Measurements from ENCODE around the gene REEP5.

GRCh38 chr5:112861638-112861985, 60.4 kb downstream of the REEP5 start:
- TF ChIP-seq, protein P1, sequence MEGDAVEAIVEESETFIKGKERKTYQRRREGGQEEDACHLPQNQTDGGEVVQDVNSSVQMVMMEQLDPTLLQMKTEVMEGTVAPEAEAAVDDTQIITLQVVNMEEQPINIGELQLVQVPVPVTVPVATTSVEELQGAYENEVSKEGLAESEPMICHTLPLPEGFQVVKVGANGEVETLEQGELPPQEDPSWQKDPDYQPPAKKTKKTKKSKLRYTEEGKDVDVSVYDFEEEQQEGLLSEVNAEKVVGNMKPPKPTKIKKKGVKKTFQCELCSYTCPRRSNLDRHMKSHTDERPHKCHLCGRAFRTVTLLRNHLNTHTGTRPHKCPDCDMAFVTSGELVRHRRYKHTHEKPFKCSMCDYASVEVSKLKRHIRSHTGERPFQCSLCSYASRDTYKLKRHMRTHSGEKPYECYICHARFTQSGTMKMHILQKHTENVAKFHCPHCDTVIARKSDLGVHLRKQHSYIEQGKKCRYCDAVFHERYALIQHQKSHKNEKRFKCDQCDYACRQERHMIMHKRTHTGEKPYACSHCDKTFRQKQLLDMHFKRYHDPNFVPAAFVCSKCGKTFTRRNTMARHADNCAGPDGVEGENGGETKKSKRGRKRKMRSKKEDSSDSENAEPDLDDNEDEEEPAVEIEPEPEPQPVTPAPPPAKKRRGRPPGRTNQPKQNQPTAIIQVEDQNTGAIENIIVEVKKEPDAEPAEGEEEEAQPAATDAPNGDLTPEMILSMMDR (IDR thresholded peaks at IDR 0.05) = no peak
- TF ChIP-seq NFE2L1 (CRISPR knock-in tag; IDR thresholded peaks at IDR 0.05) (no peak), ZNF416 (CRISPR knock-in tag; IDR thresholded peaks at IDR 0.05) (no peak), RELA (CRISPR knock-in tag; IDR thresholded peaks at IDR 0.05; ENCODE audit: borderline replicate concordance) (no peak), FOXJ3 (CRISPR knock-in tag; IDR thresholded peaks at IDR 0.05; ENCODE audit: borderline replicate concordance) (no peak), ATF3 (CRISPR knock-in tag; conservative IDR thresholded peaks at IDR 0.05) (no peak), SP1 (CRISPR knock-in tag; conservative IDR thresholded peaks at IDR 0.05) (no peak), ELF4 (CRISPR knock-in tag; IDR thresholded peaks at IDR 0.05; ENCODE audit: low read depth) (no peak)
- TF ChIP-seq, protein P2, sequence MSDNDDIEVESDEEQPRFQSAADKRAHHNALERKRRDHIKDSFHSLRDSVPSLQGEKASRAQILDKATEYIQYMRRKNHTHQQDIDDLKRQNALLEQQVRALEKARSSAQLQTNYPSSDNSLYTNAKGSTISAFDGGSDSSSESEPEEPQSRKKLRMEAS (CRISPR knock-in tag; IDR thresholded peaks at IDR 0.05) = no peak
- TF ChIP-seq, protein P3, sequence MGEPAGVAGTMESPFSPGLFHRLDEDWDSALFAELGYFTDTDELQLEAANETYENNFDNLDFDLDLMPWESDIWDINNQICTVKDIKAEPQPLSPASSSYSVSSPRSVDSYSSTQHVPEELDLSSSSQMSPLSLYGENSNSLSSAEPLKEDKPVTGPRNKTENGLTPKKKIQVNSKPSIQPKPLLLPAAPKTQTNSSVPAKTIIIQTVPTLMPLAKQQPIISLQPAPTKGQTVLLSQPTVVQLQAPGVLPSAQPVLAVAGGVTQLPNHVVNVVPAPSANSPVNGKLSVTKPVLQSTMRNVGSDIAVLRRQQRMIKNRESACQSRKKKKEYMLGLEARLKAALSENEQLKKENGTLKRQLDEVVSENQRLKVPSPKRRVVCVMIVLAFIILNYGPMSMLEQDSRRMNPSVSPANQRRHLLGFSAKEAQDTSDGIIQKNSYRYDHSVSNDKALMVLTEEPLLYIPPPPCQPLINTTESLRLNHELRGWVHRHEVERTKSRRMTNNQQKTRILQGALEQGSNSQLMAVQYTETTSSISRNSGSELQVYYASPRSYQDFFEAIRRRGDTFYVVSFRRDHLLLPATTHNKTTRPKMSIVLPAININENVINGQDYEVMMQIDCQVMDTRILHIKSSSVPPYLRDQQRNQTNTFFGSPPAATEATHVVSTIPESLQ (CRISPR knock-in tag; IDR thresholded peaks at IDR 0.05) = no peak
- TF ChIP-seq, protein P4, sequence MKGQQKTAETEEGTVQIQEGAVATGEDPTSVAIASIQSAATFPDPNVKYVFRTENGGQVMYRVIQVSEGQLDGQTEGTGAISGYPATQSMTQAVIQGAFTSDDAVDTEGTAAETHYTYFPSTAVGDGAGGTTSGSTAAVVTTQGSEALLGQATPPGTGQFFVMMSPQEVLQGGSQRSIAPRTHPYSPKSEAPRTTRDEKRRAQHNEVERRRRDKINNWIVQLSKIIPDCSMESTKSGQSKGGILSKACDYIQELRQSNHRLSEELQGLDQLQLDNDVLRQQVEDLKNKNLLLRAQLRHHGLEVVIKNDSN (CRISPR knock-in tag; IDR thresholded peaks at IDR 0.05) = no peak
- TF ChIP-seq, protein P5, sequence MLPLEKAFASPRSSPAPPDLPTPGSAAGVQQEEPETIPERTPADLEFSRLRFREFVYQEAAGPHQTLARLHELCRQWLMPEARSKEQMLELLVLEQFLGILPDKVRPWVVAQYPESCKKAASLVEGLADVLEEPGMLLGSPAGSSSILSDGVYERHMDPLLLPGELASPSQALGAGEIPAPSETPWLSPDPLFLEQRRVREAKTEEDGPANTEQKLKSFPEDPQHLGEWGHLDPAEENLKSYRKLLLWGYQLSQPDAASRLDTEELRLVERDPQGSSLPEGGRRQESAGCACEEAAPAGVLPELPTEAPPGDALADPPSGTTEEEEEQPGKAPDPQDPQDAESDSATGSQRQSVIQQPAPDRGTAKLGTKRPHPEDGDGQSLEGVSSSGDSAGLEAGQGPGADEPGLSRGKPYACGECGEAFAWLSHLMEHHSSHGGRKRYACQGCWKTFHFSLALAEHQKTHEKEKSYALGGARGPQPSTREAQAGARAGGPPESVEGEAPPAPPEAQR (CRISPR knock-in tag; IDR thresholded peaks at IDR 0.05) = no peak

Data from WTC11 (cell line).